Hepatocyte (in vitro differentiated cells): ENCODE measurements around the gene BICD1. TPM values are rescaled to one million over a fixed set of nuclear protein-coding genes. Genes with fewer than 3 reads are reported as not detected.

Source experiments
- DNase-seq: peaks from one replicate; pipeline ENCODE4 v3.0.0-alpha.2; 2016; ENCODE audit warnings: low spot score
- H2AFZ ChIP-seq: fragments of 200-600 bp; sonication (generic); 2 replicates; pipeline ENCODE4 v1.6.0; 2016; ENCODE audit warnings: antibody characterized with exemption, mild to moderate bottlenecking
- H3K27ac ChIP-seq: fragments of 200-600 bp; sonication (generic); 2 replicates; pipeline ENCODE4 v1.5.1; 2016; ENCODE audit warnings: mild to moderate bottlenecking
- H3K27me3 ChIP-seq: fragments of 200-600 bp; sonication (generic); 2 replicates; pipeline ENCODE4 v1.6.1; 2016
- H3K36me3 ChIP-seq: fragments of 200-600 bp; sonication (generic); replicated peaks from 2 replicates; pipeline ENCODE4 v1.5.1; 2016; ENCODE audit warnings: low read depth; ENCODE audit not compliant: insufficient read depth
- H3K4me1 ChIP-seq: fragments of 200-600 bp; sonication (generic); 2 replicates; pipeline ENCODE4 v1.5.1; 2016; ENCODE audit warnings: mild to moderate bottlenecking, moderate library complexity; ENCODE audit not compliant: insufficient read depth
- H3K4me2 ChIP-seq: fragments of 200-600 bp; sonication (generic); 2 replicates; pipeline ENCODE4 v1.6.0; 2016
- H3K4me3 ChIP-seq: fragments of 200-600 bp; sonication (generic); 2 replicates; pipeline ENCODE4 v1.5.1; 2016; ENCODE audit warnings: mild to moderate bottlenecking
- H3K79me2 ChIP-seq: fragments of 200-600 bp; sonication (generic); 2 replicates; pipeline ENCODE4 v1.6.0; 2017; ENCODE audit warnings: mild to moderate bottlenecking
- H3K9me2 ChIP-seq: fragments of 200-600 bp; sonication (generic); replicated peaks from 2 replicates; pipeline ENCODE4 v1.6.0; 2017; ENCODE audit warnings: mild to moderate bottlenecking; ENCODE audit not compliant: insufficient read depth
- H3K9me3 ChIP-seq: fragments of 200-600 bp; sonication (generic); 2 replicates; pipeline ENCODE4 v1.5.1; 2016; ENCODE audit warnings: low read depth, mild to moderate bottlenecking
- H4K20me1 ChIP-seq: fragments of 200-600 bp; sonication (generic); 2 replicates; pipeline ENCODE4 v1.6.0; 2016; ENCODE audit warnings: mild to moderate bottlenecking; ENCODE audit not compliant: insufficient read depth, poor library complexity, severe bottlenecking
- CTCF ChIP-seq: fragments of 200-600 bp; sonication (generic); IDR thresholded peaks from 2 replicates; pipeline ENCODE4 v1.5.1; 2016; ENCODE audit warnings: antibody characterized with exemption, mild to moderate bottlenecking; ENCODE audit not compliant: poor library complexity
- EZH2 ChIP-seq: fragments of 200-600 bp; sonication (generic); IDR thresholded peaks from 2 replicates; pipeline ENCODE4 v1.6.1; 2016; ENCODE audit warnings: antibody characterized with exemption, mild to moderate bottlenecking, borderline replicate concordance
- EZH2phosphoT487 ChIP-seq: fragments of 200-600 bp; sonication (generic); IDR thresholded peaks from one replicate; pipeline ENCODE4 v1.6.1; 2018; ENCODE audit warnings: antibody characterized with exemption, mild to moderate bottlenecking, low read depth, moderate library complexity; ENCODE audit not compliant: unreplicated experiment, severe bottlenecking
- WGBS: methylation state at CpG from one replicate; pipeline ENCODE4 v1.1.6; 2016; ENCODE audit warnings: low lambda C conversion rate; ENCODE audit errors: missing lambda C conversion rate; 5-methylcytosine and 5-hydroxymethylcytosine counted together
- polyA plus RNA-seq: library from polyadenylated mRNA; unstranded; fragments of >200 nt; fragmentation: Nextera tagmentation; extraction: Ambion mirVana; gene quantifications from 2 replicates; pipeline ENCODE4 v1.2.1, GENCODE V29; 2016
- total RNA-seq: library from RNA; depleted of rRNA; stranded (reverse); fragments of >200 nt; gene quantifications from 2 replicates; pipeline ENCODE4 v1.2.3, GENCODE V29; 2014

BICD1 gene
- total and polyA plus RNA-seq, 2 experiments from 2014 or later = 19.7 to 23.6 TPM

GRCh38 chr12:32301216-32301615, 194.6 kb downstream of the BICD1 start:
- H3K4me3 ChIP-seq = no peak overlapping the region
- H4K20me1 ChIP-seq = no peaks in the 10 kb centered on the region
- peaks cover 4% of the 10 kb centered on the region for H3K79me2 ChIP-seq
- H2AFZ ChIP-seq = no peak overlapping the region
- TF ChIP-seq CTCF (no peak), EZH2 (no peak), EZH2phosphoT487 (no peak)
- 72% methylated on average over 5 of the region's 5 CpGs for WGBS
- H3K9me3 ChIP-seq = no peaks in the 10 kb centered on the region
- no peaks in the 10 kb centered on the region for H3K4me1 ChIP-seq
- no peaks in the 10 kb centered on the region for H3K36me3 ChIP-seq
- no peak overlapping the region for H3K27ac ChIP-seq
- H3K27me3 ChIP-seq = no peaks in the 10 kb centered on the region
- no peak overlapping the region for H3K4me2 ChIP-seq
- DNase-seq = no peak
- no peaks in the 10 kb centered on the region for H3K9me2 ChIP-seq

DNA sequence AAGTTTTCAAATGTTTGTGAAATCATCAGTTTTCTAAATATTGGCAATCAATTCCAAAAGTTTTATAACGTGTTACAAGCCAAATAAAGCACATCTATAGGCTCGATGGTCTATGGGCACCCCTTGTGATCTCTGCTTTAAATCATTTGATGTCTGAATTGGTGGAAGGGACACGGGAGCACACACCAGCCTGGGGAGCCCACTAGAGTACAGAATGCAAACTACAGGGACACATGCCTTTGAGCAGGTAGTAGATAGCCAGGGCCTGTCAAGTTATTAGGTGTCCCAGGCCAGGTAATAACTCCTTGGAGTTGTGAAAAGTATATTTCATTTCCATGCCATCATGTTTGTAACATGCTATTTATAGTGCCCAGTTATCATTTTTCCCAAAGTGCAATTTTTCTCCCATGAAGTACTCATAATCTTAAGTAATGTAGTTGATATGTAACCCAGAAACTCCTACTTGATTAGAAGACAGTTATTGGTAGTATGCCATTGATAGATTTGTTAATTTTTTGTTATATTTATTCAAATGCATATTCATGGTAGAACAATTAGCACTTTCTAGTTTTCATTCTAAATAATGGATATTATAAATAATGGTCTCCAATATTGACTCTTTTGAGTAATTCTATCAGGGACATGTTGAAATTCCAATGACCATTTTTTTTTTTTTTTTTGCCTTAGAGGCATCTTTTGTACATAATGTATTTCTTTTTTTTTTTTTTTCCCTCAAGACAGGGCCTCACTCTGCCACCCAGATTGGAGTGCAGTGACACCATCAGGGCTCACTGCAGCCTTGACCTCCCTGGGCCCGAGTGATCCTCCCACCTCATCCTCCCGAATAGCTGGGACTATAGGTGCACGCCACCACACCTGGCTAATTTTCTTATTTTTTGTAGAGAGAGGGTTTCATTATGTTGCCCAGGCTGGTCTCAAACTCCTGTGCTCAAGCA, 195.8 kb downstream of the BICD1 start:
- TF ChIP-seq EZH2phosphoT487 (no peak), EZH2 (no peak), CTCF (peak; percentile 33)
- no peak overlapping the region for H3K4me2 ChIP-seq

GRCh38 chr12:32303174-32303549, 196.5 kb downstream of the BICD1 start:
- Histone ChIP-seq H3K9me2 (no peaks in the 10 kb centered on the region), H4K20me1 (no peaks in the 10 kb centered on the region), H3K79me2 (peaks cover 4% of the 10 kb centered on the region), H3K36me3 (no peaks in the 10 kb centered on the region), H3K4me1 (peaks cover 11% of the 10 kb centered on the region), H3K27me3 (no peaks in the 10 kb centered on the region), H3K4me2 (no peak overlapping the region), H3K4me3 (no peak overlapping the region), H3K27ac (no peak overlapping the region), H3K9me3 (no peaks in the 10 kb centered on the region), H2AFZ (no peak overlapping the region)
- WGBS = 90% methylated on average over 5 of the region's 5 CpGs
- TF ChIP-seq CTCF = no peak
- TF ChIP-seq EZH2phosphoT487 = no peak
- TF ChIP-seq EZH2 = no peak
- DNase-seq = no peak

More for the DNA sequence above, 195.8 kb downstream of the BICD1 start:
- Histone ChIP-seq H3K9me3 (no peaks in the 10 kb centered on the region), H3K36me3 (no peaks in the 10 kb centered on the region), H3K4me1 (peaks cover 6% of the 10 kb centered on the region), H3K27ac (no peak overlapping the region), H2AFZ (no peak overlapping the region), H3K9me2 (no peaks in the 10 kb centered on the region), H3K79me2 (peaks cover 4% of the 10 kb centered on the region), H3K27me3 (no peaks in the 10 kb centered on the region), H3K4me3 (no peak overlapping the region), H4K20me1 (no peaks in the 10 kb centered on the region)
- 82% methylated on average over 6 of the region's 6 CpGs for WGBS
- DNase-seq = peak; percentile 30
